GM23338 (cell line): Measurements from ENCODE around the gene FERMT3.

Experiments used
- CREB1 ChIP-seq: fragments of 250-450 bp; sonication (Bioruptor Pico); IDR thresholded peaks from 2 replicates; pipeline ENCODE4 v1.5.0; 2020; ENCODE audit warnings: low read depth, mild to moderate bottlenecking, moderate library complexity
- EZH2 ChIP-seq: fragments of 200-600 bp; sonication (generic); IDR thresholded peaks from one replicate; pipeline ENCODE4 v1.8.0; 2017; ENCODE audit warnings: antibody characterized with exemption, mild to moderate bottlenecking, low read depth; ENCODE audit not compliant: unreplicated experiment
- EZH2phosphoT487 ChIP-seq: fragments of 200-600 bp; sonication (generic); IDR thresholded peaks from one replicate; pipeline ENCODE4 v1.8.1; 2018; ENCODE audit warnings: antibody characterized with exemption; ENCODE audit not compliant: unreplicated experiment
- JUNB ChIP-seq: IDR thresholded peaks from one replicate; pipeline ENCODE4 v1.6.1; 2016; ENCODE audit warnings: antibody characterized with exemption; ENCODE audit not compliant: unreplicated experiment
- POLR2AphosphoS5 ChIP-seq: IDR thresholded peaks from 2 replicates; pipeline ENCODE4 v1.6.1; 2016; ENCODE audit warnings: antibody characterized with exemption, low read depth
- ZNF331 ChIP-seq: fragments of 250-450 bp; sonication (Bioruptor Pico); IDR thresholded peaks from 2 replicates; pipeline ENCODE4 v1.5.0; 2020; ENCODE audit warnings: low read depth, mild to moderate bottlenecking, moderate library complexity
- TF ChIP-seq, protein P1 (sequence below), 2 experiments: fragments of 200-600 bp in 1 of 2; sonication (generic) in 1 of 2; conservative IDR thresholded peaks; 2 replicates each; pipeline versions ENCODE4 v1.5.1 to v1.6.1; 2016 to 2017; ENCODE audit warnings: antibody characterized with exemption in 2 of 2, low read depth in 2 of 2, mild to moderate bottlenecking in 2 of 2, moderate library complexity in 1 of 2
- TF ChIP-seq, protein P2 (sequence below): IDR thresholded peaks from 2 replicates; pipeline ENCODE4 v1.6.1; 2016; ENCODE audit warnings: antibody characterized with exemption

DNA sequence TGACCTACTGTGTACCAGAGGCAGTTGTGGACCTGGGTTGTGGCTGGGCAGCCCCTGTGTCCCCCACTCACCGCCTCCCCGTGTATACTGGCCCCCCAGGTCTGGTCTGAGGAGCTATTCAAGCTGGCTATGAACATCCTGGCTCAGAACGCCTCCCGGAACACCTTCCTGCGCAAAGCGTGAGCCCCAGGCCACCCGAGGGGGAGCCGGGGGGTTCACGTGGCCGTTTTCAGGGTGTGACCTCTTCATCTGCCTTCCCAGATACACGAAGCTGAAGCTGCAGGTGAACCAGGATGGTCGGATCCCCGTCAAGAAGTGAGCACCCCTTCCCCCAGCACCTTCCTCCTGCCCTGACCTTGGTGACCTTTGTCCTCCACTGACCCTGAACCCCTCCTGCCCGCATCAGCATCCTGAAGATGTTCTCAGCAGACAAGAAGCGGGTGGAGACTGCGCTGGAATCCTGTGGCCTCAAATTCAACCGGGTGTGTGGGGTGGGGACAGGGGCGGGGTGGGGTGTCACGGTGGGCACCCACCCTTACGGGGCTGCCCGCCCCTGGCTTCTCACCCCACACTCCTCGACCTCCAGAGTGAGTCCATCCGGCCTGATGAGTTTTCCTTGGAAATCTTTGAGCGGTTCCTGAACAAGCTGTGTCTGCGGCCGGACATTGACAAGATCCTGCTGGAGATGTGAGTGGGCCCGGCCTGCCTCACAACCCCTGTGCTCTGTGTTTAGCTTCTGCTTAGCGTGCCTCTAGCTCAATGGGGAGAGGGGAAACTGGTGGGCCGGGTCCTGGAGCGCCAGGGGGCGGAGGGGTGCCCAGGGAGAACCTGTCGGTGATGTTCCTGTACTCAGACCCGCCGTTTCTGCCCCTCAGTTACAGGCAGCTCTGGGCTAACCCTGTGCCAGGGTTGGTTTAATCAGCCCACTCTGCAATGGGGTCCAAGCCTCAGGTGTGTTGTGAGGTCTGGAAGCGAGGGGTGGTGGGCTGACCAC lies 48.9 kb downstream of the FERMT3 start:
- TF ChIP-seq ZNF331 (no peak), CREB1 (CRISPR knock-in tag) (no peak), EZH2 (no peak), POLR2AphosphoS5 (no peak), EZH2phosphoT487 (no peak), JUNB (no peak)
- TF ChIP-seq, protein P1, sequence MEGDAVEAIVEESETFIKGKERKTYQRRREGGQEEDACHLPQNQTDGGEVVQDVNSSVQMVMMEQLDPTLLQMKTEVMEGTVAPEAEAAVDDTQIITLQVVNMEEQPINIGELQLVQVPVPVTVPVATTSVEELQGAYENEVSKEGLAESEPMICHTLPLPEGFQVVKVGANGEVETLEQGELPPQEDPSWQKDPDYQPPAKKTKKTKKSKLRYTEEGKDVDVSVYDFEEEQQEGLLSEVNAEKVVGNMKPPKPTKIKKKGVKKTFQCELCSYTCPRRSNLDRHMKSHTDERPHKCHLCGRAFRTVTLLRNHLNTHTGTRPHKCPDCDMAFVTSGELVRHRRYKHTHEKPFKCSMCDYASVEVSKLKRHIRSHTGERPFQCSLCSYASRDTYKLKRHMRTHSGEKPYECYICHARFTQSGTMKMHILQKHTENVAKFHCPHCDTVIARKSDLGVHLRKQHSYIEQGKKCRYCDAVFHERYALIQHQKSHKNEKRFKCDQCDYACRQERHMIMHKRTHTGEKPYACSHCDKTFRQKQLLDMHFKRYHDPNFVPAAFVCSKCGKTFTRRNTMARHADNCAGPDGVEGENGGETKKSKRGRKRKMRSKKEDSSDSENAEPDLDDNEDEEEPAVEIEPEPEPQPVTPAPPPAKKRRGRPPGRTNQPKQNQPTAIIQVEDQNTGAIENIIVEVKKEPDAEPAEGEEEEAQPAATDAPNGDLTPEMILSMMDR (conservative IDR thresholded peaks at IDR 0.05; ENCODE audit: low read depth in 2 of 2), result no peak
- TF ChIP-seq, protein P2, sequence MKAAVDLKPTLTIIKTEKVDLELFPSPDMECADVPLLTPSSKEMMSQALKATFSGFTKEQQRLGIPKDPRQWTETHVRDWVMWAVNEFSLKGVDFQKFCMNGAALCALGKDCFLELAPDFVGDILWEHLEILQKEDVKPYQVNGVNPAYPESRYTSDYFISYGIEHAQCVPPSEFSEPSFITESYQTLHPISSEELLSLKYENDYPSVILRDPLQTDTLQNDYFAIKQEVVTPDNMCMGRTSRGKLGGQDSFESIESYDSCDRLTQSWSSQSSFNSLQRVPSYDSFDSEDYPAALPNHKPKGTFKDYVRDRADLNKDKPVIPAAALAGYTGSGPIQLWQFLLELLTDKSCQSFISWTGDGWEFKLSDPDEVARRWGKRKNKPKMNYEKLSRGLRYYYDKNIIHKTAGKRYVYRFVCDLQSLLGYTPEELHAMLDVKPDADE, result no peak
